Activated naive CD4-positive, alpha-beta T cell treated with anti-CD3 and anti-CD28 coated beads, Interleukin-2, amount 50 U/mL, for 72 hours (primary cell): ENCODE measurements around the gene SND1. TPM values are rescaled to one million over a fixed set of nuclear protein-coding genes. Genes with fewer than 3 reads are reported as not detected.
A peak's percentile ranks its signal among the peaks of the same experiment; 100 is the strongest.

Experiments
- ATAC-seq, 2 donors: fragments of 150-1000 bp; cut with Tn5 transposase; 2 replicates each; pipeline ENCODE4 v1.10.0; 2021; ENCODE audit warnings: mild to moderate bottlenecking in 2 of 2, moderate library complexity in 2 of 2
- DNase-seq, 2 donors: peaks; one replicate each; pipeline ENCODE4 v3.0.0; 2021 to 2022; ENCODE audit warnings: low spot score in 2 of 2
- H3K27ac Mint-ChIP-seq, 2 donors: one replicate each; pipeline ENCODE4 v1.8.0; 2022; ENCODE audit warnings: mild to moderate bottlenecking in 2 of 2, mixed read lengths in 2 of 2
- H3K36me3 Mint-ChIP-seq, 2 donors: one replicate each; pipeline ENCODE4 v1.8.0; 2022; ENCODE audit warnings: mixed read lengths in 2 of 2
- H3K9me3 Mint-ChIP-seq, 2 donors: one replicate each; pipeline ENCODE4 v1.8.0; 2022; ENCODE audit warnings: mixed read lengths in 2 of 2
- total RNA-seq, 2 donors: library from RNA; stranded (reverse); gene quantifications; one replicate each; pipeline ENCODE4 v1.2.3, GENCODE V29; 2022

The SND1 gene
- total RNA-seq, 2 donors from 2014 or later = 175 to 246 TPM

GRCh38 chr7:127911968-127912511 is 260.0 kb downstream of the SND1 start:
- Mint-ChIP-seq H3K27ac (no peak overlapping the region), H3K36me3 (peaks cover 0 to 16% of the 10 kb centered on the region in 2 donors), H3K9me3 (no peaks in the 10 kb centered on the region)
- ATAC-seq = no peak
- no peak for DNase-seq

- Mint-ChIP-seq H3K27ac (no peak overlapping the region), H3K9me3 (no peaks in the 10 kb centered on the region), H3K36me3 (peaks cover 0 to 7% of the 10 kb centered on the region in 2 donors)
- DNase-seq = no peak
- no peak for ATAC-seq
These were observed 260.9 kb downstream of the SND1 start for GRCh38 chr7:127912901-127913300.

DNA sequence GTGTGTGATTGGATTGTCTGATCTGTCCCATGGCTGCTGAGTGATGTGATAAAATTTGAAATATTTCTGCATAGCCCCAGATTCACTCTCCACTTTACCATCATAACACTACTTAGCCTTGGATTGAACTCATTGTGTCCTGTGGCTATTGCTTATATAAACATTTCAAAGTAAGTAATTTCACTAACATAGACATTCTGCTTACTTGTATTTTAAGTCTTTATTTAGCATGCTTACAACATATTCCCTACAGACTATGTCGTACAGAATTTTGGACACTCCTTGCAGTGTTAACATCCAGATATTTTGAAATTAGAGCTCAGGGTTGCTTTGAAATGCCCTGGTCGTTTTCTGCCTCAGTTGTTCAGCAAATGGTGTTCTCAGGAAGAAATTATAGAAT is 261.7 kb downstream of the SND1 start:
- DNase-seq (no peak), ATAC-seq (no peak)
- H3K9me3 Mint-ChIP-seq = no peaks in the 10 kb centered on the region
- peaks cover 0 to 6% of the 10 kb centered on the region in 2 donors for H3K36me3 Mint-ChIP-seq
- no peak overlapping the region for H3K27ac Mint-ChIP-seq

DNA sequence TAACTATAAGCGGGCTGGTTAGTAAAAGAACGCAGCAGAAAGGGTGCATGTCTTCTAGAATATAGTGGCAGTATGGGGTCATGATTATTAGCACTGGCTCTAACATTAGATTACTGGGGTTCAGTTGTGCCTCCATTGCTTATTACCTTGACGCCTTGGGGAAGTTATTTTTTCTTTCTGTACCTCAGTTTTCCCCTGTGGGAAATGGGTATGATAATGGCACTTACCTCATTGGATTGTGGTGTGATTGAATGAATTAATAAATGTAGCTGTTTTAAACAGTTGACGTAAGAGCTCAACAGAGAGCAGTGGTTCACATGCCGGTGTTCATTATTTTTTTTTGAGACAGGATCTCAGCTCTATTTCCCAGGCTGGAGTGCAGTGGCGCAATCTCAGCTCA is 262.7 kb downstream of the SND1 start:
- DNase-seq (no peak), ATAC-seq (no peak)
- no peaks in the 10 kb centered on the region for H3K9me3 Mint-ChIP-seq
- H3K27ac Mint-ChIP-seq = no peak overlapping the region
- peaks cover 0 to 6% of the 10 kb centered on the region in 2 donors for H3K36me3 Mint-ChIP-seq

GRCh38 chr7:127916735-127917134 is 264.7 kb downstream of the SND1 start:
- DNase-seq (no peak), ATAC-seq (no peak)
- H3K9me3 Mint-ChIP-seq = no peaks in the 10 kb centered on the region
- no peaks in the 10 kb centered on the region for H3K36me3 Mint-ChIP-seq
- no peak overlapping the region for H3K27ac Mint-ChIP-seq

DNA sequence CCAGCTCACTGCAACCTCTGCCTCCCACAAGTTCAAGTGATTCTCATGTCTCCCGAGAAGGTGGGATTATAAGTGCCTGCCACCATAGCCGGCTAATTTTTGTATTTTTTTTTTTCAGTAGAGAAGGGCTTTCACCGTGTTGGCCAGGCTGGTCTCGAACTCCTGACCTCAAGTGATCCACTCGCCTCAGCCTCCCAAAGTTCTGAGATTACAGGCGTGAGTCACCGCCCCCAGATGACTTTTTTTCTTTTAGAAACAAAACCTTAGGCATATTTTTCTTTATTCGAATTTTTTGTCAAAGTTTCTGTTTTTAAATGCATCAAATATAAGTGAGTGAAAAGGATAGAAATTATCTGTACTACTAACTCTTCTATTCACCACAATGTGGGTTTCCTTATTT is 266.1 kb downstream of the SND1 start:
- Mint-ChIP-seq H3K27ac (no peak overlapping the region), H3K9me3 (no peaks in the 10 kb centered on the region), H3K36me3 (peaks cover 0 to under 1% of the 10 kb centered on the region in 2 donors)
- DNase-seq (no peak), ATAC-seq (peak in 1 of 2 donors; percentile 58)

- ATAC-seq (peak; percentile 47 to 59), DNase-seq (no peak)
- Mint-ChIP-seq H3K9me3 (no peaks in the 10 kb centered on the region), H3K27ac (no peak overlapping the region), H3K36me3 (peaks cover 0 to 6% of the 10 kb centered on the region in 2 donors)
These were observed 268.9 kb downstream of the SND1 start for GRCh38 chr7:127920787-127921438.

GRCh38 chr7:127922656-127923055 is 270.7 kb downstream of the SND1 start:
- H3K9me3 Mint-ChIP-seq = no peaks in the 10 kb centered on the region
- peaks cover 0 to 12% of the 10 kb centered on the region in 2 donors for H3K36me3 Mint-ChIP-seq
- ATAC-seq (no peak), DNase-seq (no peak)
- H3K27ac Mint-ChIP-seq = no peak overlapping the region

DNA sequence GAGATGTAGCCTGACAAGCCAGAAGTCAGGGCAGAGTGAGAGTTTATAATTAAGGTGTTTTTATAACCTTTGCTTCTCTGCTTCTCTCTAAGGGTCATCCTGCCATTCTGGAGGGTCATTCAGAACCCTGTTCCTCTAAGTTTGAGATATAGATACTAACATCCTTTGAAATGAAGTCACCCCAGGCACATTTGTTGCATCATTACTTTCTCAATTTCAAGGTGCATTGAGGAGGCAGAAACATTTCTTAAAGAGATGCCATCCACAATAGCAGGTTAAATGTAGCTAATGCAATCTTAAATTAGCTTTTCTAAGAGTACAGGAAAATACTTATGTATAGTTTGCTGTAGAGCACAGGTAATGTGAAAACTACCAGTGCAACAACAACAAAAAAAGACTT is 272.9 kb downstream of the SND1 start:
- H3K9me3 Mint-ChIP-seq = no peaks in the 10 kb centered on the region
- ATAC-seq = no peak
- peaks cover 9 to 21% of the 10 kb centered on the region in 2 donors for H3K36me3 Mint-ChIP-seq
- H3K27ac Mint-ChIP-seq = no peak overlapping the region
- no peak for DNase-seq

DNA sequence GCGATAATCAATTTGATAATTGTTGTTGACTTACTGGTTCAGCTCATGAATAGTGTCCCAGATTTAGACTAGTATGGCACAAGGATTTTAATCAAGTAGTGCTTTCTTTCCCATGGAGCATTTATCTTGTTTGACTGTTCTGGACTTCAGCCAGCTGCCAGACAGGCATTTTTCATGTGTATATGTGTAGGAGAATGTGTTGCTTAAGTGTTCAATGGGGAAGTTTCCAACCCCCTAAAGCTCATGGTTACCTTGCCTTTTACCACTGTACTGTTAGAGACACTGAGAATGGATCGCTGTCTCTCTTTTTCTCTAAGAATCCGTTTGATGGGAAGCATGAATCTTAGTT is 275.3 kb downstream of the SND1 start:
- DNase-seq (no peak), ATAC-seq (no peak)
- H3K36me3 Mint-ChIP-seq = peaks cover 20 to 32% of the 10 kb centered on the region in 2 donors
- no peak overlapping the region for H3K27ac Mint-ChIP-seq
- no peaks in the 10 kb centered on the region for H3K9me3 Mint-ChIP-seq

GRCh38 chr7:127928222-127928621 is 276.2 kb downstream of the SND1 start:
- ATAC-seq (no peak), DNase-seq (no peak)
- peak overlapping the region in 1 of 2 donors; percentile 23 for H3K27ac Mint-ChIP-seq
- H3K36me3 Mint-ChIP-seq = peaks cover 26 to 38% of the 10 kb centered on the region in 2 donors
- H3K9me3 Mint-ChIP-seq = no peaks in the 10 kb centered on the region

DNA sequence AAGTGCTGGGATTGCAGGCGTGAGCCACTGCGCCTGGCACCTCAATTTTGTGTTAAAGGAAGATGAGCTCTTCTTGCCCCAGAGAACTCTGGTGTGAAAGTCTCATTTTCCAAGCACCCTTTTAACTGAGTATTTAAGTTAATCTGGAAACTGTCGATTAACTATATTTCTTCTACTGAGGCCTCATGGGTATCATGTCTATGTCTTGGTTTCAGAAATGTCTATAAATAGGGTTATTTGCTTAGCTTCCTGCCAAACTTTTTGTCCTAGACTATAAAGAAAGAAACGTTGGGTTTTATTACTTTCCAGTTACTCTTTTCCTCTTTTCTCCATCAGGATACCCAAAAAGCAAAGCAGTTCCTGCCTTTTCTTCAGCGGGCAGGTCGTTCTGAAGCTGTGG is 276.9 kb downstream of the SND1 start:
- no peaks in the 10 kb centered on the region for H3K9me3 Mint-ChIP-seq
- H3K27ac Mint-ChIP-seq = no peak overlapping the region
- ATAC-seq (no peak), DNase-seq (no peak)
- H3K36me3 Mint-ChIP-seq = peaks cover 32 to 34% of the 10 kb centered on the region in 2 donors

DNA sequence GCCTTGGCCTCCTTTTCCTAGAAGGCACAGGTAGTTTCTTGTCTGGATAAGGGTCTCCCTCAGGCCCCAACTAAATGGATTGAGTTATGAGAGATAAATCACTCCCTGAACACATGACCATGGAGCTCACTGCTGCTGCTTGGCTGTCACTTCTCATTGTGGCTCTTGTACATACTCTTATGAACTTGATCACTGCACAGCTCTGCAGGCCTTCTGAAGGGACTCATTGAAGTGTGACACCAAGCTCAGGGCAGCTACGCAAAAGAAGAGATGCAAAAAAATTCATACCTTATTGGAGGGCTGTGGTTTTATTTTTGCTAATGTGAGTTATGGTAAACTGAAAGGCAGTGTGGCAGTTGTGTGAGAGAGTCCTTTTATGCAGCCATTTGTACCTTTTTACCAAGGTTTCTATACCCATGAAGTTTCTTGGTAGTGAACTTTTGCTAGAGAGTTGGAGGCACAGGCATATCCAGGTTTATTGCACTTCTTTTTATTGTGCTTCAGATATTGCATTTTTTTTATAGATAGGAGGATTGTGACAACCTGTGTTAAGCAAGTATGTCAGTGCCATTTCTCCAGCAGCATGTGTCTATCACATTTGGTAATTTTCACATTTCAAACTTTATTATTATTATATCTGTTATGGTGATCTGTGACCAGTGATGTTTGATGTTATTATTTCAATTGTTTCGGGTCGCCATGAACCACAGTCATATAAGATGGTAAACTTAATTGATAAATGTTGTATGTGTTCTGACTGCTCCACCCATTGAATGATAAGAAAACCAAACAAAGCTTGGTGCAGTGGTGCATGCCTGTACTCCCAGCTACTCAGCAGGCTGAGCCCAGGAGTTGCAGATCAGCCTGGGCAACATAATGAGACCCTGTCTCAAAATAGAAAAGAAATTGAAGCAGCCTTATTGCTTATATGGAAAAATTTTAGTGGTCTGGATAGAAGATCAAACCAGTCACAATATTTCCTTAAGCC is 278.6 kb downstream of the SND1 start:
- ATAC-seq (no peak), DNase-seq (no peak)
- Mint-ChIP-seq H3K36me3 (peaks cover 34 to 37% of the 10 kb centered on the region in 2 donors), H3K9me3 (no peaks in the 10 kb centered on the region), H3K27ac (no peak overlapping the region)

- no peak for ATAC-seq
- Mint-ChIP-seq H3K9me3 (no peaks in the 10 kb centered on the region), H3K27ac (no peak overlapping the region), H3K36me3 (peaks cover 28 to 37% of the 10 kb centered on the region in 2 donors)
- no peak for DNase-seq
These were observed 280.1 kb downstream of the SND1 start for GRCh38 chr7:127932076-127932475.

GRCh38 chr7:127932496-127932895 is 280.5 kb downstream of the SND1 start:
- ATAC-seq = no peak
- peaks cover 28 to 37% of the 10 kb centered on the region in 2 donors for H3K36me3 Mint-ChIP-seq
- H3K27ac Mint-ChIP-seq = peak overlapping the region in 1 of 2 donors; percentile 65
- DNase-seq = no peak
- H3K9me3 Mint-ChIP-seq = no peaks in the 10 kb centered on the region

GRCh38 chr7:127933146-127933545 is 281.2 kb downstream of the SND1 start:
- no peak overlapping the region for H3K27ac Mint-ChIP-seq
- H3K36me3 Mint-ChIP-seq = peaks cover 28 to 37% of the 10 kb centered on the region in 2 donors

DNA sequence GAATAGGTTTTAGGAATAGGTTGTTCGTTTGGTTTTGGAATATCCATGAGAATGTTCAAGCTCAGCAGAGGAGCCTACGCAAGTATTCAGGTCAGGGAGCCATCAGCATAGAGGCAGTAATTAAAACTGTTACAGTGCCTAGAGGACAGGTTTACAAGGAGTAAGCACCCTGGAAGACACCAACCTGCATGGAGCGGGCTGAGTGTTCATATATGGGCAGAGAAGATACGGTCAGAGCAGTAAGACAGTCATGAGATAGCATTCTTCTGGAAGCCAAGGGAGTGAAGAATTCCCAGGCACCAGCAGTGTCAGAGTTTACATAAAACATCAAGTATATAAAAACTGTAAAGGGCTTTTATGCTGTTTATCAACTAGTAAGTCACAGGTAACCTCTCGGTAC is 282.7 kb downstream of the SND1 start:
- no peak for DNase-seq
- H3K27ac Mint-ChIP-seq = peak overlapping the region in 1 of 2 donors; percentile 2
- H3K36me3 Mint-ChIP-seq = peaks cover 21 to 29% of the 10 kb centered on the region in 2 donors

More at GRCh38 chr7:127933146-127933545, 281.2 kb downstream of the SND1 start:
- ATAC-seq (no peak), DNase-seq (no peak)
- no peaks in the 10 kb centered on the region for H3K9me3 Mint-ChIP-seq

More for the DNA sequence above, 282.7 kb downstream of the SND1 start:
- ATAC-seq = no peak
- no peaks in the 10 kb centered on the region for H3K9me3 Mint-ChIP-seq
